Measurements from ENCODE around the gene TNRC6C.

The TNRC6C gene

DNA sequence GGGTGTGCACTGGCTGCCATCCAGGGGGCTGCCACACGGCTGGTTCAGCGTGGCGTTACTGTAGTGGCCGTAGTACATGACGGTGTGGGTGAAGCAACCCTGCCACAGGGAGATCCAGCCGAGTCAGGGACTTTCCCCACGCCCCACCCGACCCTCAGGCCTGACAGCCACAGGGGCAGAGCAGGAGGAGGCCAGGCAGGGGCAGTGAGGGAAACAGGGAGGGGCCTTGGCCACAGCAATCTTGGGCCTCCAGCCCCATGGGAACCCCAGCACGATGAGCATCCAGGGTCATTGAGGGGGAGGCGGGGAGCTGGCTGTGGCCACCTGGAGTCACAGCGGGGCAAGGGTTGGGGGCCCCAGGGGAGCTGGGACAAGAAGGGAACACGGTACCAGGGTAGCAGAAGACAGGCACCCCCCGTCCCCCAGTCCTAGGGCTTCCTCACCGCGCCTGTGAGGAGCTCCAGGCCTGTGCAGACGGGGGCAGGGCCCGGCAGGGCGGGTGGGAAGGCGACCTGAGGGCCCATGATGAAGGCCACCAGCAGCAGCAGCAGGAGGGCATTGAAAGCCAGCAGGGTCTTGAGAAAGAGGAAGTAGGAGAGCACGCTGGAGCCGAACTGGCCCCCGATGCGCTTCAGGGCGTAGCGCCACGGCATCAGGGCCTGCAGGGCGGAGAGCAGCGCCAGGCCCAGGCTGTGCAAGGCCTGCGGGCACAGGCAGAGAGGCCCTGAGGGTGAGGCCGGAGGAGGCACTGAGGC lies 165.8 kb downstream of the TNRC6C start:
- H3K4me3 ChIP-seq (ENCODE audit: low read depth, low read length): no peak overlapping the region
- no peak for DNase-seq (ENCODE audit: low read depth, low spot score)
- in situ Hi-C loops (cut with HindIII; ENCODE audit: low sequenced_read_pairs): no loop called here
- TF ChIP-seq, protein P1, sequence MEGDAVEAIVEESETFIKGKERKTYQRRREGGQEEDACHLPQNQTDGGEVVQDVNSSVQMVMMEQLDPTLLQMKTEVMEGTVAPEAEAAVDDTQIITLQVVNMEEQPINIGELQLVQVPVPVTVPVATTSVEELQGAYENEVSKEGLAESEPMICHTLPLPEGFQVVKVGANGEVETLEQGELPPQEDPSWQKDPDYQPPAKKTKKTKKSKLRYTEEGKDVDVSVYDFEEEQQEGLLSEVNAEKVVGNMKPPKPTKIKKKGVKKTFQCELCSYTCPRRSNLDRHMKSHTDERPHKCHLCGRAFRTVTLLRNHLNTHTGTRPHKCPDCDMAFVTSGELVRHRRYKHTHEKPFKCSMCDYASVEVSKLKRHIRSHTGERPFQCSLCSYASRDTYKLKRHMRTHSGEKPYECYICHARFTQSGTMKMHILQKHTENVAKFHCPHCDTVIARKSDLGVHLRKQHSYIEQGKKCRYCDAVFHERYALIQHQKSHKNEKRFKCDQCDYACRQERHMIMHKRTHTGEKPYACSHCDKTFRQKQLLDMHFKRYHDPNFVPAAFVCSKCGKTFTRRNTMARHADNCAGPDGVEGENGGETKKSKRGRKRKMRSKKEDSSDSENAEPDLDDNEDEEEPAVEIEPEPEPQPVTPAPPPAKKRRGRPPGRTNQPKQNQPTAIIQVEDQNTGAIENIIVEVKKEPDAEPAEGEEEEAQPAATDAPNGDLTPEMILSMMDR (IDR thresholded peaks at IDR 0.05; ENCODE audit: low read depth, low read length): no peak

DNA sequence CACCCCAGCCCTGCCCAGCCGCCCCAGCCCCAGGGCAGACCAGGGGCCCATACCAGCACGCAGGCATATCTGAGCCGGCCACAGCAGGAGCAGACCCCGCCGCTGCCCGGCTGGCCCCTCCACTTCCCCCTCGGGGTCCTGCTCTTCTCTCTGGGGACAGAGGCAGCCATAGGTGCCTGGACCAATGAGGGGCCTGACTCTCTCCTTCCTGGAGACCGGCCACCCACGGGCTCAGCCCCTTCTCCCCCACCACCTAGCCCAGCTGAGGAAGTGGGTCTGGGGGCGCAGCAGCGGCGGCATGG lies 166.3 kb downstream of the TNRC6C start:
- no peak overlapping the region for H3K4me3 ChIP-seq (ENCODE audit: low read depth, low read length)
- TF ChIP-seq, protein P1 (IDR thresholded peaks at IDR 0.05; ENCODE audit: low read depth, low read length): no peak
- in situ Hi-C loops (cut with HindIII; ENCODE audit: low sequenced_read_pairs): no loop called here
- no peak for DNase-seq (ENCODE audit: low read depth, low spot score)

DNA sequence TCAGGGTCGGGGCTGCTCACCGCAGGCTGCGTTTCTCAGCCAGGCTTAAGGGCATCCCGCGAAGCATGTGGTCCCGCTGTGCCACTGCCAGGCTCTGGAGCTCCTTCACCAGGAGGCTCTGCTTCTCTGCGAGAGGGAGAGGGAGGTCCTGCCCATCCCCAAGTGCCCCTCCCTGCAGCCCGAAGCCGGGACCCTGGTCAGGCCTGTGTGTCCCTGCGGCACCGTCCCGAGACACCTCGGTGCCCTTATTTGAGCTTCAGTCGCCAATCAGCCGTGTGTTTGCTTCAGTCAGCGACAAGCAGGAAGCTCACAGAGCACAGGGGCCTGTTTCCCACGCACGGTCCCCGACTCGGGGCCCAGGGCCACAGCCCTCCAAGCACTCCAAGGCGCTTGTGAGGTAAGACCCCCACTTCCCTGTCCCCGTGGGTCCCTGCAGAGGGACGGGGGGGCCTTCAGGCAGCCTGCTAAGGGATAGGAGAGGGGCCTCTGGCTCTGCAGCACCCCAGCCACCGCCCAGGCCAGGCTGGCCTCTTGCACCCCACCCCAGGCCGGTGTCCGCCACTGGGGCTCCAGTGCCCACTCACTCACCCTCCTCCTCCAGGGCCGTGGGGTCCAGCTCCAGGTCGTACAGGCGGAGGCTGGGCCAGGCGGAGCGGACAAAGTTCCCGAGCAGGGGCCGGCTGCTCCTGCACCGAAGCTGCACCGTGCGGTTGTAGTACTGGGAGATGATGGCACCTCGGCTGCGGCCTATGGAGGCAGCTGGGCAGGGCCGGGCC lies 166.8 kb downstream of the TNRC6C start:
- H3K4me3 ChIP-seq (ENCODE audit: low read depth, low read length): no peak overlapping the region
- in situ Hi-C loops (cut with HindIII; ENCODE audit: low sequenced_read_pairs): no loop called here

DNA sequence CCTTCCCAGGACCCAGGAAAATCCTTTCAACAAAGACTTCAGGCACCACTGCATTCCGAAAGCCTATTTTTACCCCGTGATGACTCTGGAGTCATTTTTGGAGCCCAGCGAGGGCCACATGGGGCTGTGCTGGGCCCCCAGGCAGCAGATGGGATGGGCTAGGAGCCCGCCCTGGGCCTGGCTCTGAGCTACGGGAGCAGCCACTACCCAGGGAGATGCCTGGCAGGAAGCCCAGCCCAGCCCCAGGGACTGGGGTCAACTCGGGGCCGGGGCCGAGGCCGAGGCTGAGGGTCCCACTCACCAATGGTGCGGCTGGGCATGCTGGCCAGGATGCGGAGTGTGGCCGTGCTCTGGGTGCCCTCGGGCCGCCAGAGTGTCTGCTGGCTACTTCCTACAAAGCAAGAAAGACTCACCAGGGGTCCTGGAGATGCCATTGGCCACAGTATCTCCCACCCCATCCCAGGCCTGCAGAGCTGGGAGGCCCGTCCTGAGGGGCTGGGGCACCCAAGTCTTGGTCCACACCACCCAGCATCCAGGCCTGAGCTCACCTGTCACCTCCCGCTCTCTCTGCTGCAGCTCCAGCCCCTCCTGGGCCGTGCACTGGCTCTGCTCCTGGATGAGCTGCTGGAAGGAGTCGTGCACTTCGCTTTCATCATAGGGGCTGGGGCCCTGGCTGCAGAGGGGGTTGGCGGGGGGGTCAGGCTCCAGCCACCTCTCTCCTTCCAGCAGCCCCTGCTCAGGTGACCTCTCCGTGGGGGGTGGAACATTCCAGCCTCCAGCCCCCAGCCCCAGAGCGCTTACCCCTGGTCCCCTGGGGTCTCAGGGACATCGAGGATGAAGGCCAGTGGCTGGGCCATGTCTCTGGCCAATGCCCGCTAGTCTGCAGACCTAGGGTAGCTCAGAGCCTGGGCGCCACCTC lies 167.7 kb downstream of the TNRC6C start:
- no peak overlapping the region for H3K4me3 ChIP-seq (ENCODE audit: low read depth, low read length)
- TF ChIP-seq, protein P1 (IDR thresholded peaks at IDR 0.05; ENCODE audit: low read depth, low read length): no peak
- no peak for DNase-seq (ENCODE audit: low read depth, low spot score)
- in situ Hi-C loops (cut with HindIII; ENCODE audit: low sequenced_read_pairs): no loop called here

More for the DNA sequence above, 166.8 kb downstream of the TNRC6C start:
- no peak for DNase-seq (ENCODE audit: low read depth, low spot score)
- TF ChIP-seq, protein P1 (IDR thresholded peaks at IDR 0.05; ENCODE audit: low read depth, low read length): no peak

DNA sequence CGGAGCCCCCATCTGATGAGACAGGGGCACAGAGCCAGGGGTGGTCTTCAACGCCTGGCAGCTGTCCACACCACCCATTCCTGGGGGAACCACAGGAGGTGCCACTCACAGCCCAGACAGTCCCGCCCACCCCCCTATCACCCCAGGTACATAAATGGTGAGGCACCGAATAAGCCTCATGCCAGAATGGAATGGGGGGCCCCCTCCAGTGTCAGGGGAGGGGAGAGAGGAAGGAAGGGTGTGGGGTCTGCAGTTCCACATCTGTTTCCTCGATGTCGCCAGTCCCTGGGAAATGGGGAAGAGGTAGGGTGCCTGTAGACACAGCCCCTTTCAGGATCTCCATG lies 168.4 kb downstream of the TNRC6C start:
- no peak overlapping the region for H3K4me3 ChIP-seq (ENCODE audit: low read depth, low read length)
- TF ChIP-seq, protein P1 (IDR thresholded peaks at IDR 0.05; ENCODE audit: low read depth, low read length): no peak
- DNase-seq (ENCODE audit: low read depth, low spot score): no peak
- in situ Hi-C loops (cut with HindIII; ENCODE audit: low sequenced_read_pairs): no loop called here

DNA sequence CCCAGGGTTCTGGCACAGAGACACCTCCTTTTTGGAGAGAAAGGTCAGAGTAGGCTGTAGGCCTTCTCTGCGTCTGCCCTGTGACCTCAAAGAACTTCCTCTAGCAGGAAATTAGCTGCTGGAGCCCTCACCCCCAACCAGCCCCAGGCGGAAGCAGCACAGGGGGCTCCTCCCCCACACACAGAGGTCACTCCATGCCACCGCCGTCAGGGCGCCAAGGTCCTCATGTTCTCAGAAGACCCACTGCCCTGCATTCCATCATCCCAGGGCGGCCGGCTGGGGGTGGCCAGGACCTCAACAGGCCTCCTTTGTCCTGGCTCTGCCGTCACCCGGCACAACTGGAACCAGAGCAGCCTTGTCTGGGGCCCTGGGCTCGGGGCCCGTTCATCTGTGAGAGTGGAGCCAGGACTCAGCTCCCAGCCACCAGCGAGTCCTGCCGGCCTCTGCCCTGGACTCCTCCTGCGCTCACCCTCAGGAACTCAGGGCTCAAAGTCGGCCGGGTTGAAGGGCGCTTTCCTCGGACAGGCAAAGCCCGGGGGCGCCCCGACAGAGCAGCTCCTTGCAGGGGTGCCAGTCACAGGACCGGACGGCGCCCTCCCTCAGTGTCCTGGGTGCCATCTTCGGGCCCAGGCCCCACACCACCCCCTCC lies 168.9 kb downstream of the TNRC6C start:
- no peak for DNase-seq (ENCODE audit: low read depth, low spot score)
- TF ChIP-seq, protein P1 (IDR thresholded peaks at IDR 0.05; ENCODE audit: low read depth, low read length): no peak
- in situ Hi-C loops (cut with HindIII; ENCODE audit: low sequenced_read_pairs): no loop called here
- H3K4me3 ChIP-seq (ENCODE audit: low read depth, low read length): no peak overlapping the region
